ENCODE measurements around the gene SLC8B1.
"Not testable (repeated sequence)": the region's sequence is repeated elsewhere in the genome, so short reads cannot be mapped to it uniquely, and the experiment has no call there.

The SLC8B1 gene

DNA sequence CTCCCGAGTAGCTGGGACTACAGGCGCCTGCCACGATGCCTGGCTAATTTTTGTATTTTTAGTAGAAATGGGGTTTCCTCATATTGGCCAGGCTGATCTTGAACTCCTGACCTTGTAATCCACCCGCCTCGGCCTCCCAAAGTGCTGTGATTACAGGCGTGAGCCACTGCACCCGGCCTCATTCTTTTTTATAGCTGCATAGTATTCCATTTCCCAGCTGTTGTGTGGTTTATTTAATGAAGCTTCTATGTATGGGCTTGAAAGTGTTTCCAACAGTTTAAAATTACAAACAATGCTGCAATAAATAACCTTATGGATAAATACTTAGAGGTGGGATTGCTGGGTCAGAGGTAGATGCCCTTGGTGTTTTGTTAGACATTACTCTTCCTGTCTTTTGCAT, 19.3 kb upstream of the SLC8B1 start:
- not testable (repeated sequence) for DNase-seq

DNA sequence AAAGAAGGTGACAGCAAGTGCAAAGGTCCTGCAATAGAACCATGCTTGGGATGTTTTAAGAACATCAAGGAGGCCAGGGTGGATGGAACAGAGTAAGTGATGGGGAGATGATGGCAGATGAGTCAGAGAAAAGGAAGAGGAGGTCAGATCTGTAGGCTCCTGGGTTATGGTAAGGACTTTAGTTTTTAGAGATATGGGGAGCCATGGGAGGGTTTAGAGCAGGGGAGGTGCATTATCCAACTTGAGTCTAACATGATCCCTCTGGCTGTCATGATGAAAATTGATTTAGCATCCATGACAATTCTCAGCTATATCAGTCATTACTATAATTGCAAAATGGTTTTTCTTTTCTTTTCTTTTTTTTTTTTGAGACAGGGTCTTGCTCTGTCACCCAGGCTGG, 16.2 kb upstream of the SLC8B1 start:
- DNase-seq, result no peak

DNA sequence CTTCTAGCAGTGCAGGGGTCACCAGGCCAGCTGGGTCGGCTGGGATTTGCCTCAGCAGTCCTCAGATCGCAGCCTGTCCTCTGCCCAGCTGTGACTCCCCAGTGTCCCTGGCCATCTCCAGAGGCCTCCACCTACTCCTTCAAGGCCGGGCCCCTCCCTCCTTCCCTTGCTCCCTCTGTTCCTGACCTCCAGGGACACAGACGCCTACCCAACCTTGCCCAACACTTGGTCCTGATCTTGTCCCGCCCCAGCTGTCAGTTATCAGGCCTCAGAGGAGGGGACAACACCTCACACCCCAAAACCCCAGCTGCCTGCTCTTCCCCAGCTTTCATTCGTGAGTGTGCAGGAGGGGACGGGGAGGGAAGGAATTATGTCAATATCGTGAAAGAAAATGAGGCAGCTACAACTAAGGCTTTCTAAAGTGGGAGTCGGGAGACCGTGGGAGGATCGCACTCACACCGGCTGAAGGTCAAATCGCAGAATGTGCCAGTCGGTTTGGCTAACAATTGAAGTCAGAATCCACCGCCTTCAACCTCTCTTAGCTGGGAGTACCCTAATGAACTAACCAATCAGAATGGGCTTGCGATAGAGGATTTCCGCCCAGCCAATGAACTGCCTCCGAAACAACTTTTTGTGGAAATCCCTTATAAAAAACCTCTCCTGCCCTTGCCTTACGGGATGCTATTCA, 14.1 kb upstream of the SLC8B1 start:
- DNase-seq, result no peak

DNA sequence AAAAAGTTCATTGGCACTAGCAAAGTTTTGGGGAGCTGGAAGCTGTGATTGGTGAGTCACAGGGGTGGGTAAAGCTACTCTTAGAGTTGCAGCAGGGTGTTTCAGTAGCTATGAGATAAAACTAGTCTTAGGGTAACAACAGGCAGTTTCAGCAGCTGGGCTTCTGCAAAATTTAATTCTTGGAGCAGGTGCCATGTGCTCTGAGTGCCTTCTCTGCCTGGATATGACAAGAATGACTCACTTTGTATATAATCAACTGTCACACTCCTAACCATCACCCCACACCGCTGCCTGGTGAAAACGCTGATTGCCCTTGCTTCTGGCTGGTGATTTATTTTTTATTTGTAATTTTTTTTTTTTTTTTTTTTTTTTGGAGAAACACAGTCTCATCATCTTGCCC, 13.0 kb upstream of the SLC8B1 start:
- no peak for DNase-seq

DNA sequence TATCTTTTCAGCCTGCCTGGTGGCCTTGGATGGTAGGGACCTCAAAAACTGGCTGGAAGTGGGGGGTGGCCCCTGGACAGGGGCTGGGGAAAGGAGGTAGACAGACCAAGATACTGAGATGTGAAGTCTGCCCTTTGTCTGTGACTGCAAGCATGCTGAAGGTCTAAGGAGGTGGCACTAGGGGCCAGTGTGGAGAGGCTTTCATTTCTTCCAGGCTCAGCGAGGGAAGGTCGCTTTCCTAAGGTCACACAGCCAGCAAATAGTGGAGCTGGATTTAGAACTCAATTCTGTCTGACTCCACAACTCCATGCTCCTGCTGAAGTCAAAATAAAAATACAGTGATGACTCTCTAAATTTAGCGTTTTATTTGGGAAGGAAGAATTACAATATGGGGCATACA, 12.2 kb upstream of the SLC8B1 start:
- no peak for DNase-seq

DNA sequence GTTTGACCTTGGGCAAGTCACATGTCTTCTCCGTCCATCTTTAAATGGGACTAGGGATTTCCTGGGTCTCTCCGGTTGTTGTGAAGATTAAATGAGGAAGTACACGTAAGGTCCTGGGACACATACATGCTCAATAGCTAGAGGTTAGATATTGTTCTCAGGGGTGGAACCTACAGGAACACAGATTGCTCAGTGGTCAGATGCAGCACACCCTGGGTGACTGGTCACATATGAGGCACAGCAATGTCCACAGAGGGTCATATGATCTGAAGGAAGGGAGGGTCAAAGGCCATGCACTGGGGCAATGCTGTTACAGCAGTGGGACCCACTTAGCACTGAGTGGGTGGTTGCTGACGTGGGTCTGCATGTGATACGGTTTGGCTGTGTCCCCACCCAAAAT, 11.4 kb upstream of the SLC8B1 start:
- DNase-seq, result peak; percentile 55 to 71 (median 55)

DNA sequence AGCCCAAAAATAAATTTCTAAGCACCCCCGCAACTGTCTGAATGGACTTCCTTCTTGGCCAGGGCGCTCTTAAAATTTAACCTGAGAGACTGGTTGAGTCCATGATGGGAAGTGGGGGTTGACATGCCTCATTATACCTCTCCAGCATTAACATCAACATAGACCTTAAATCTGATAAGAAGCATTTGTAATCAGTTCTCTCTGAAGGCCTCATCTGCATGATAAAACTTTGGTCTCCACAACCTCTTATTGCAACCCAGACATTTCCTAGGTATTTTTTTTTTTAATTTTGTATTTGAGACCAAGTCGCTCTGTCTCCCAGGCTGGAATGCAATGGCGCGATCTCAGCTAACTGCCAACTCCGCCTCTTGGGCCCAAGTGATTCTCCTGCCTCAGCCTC, 10.4 kb upstream of the SLC8B1 start:
- no peak for DNase-seq

DNA sequence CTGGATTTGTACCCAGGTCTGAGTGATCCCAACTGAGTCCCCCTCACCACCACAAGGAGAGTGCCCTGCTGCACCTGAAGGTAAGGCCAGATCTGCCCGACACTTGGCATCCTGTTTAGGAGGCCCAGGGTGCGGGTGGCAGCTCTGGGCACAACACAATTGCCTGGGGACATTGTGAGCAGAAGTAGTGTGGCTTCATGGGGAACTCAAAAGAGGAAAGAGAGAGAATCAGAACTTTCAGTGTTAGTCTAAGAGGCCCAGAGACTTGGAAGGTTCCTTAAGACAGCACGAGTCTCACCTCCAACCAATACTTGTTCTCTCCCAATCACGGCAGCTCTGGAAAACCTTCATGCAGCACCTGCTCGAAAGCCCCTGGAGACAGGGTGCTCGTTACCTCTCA, 6.6 kb upstream of the SLC8B1 start:
- peak in 1 of 3 donors; percentile 47 for DNase-seq

DNA sequence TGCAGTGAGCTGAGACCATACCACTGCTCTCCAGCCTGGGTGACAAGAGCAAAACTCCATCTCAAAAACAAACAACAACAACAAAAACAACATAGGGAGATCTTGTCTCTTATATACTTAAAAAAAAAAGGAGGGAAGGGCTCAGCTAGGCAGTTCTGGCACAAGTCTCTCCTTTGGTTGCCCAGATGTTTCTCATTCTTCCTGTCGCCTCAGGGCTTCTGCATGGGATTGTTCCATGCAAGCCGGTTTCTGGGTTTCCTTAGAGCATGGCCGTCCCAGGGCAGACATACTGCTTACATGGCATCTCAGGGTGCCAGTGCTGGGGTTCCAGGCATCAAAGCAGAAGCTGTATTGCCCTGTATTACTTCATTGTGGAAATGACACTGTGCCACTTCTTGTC, 5.2 kb upstream of the SLC8B1 start:
- peak in 1 of 3 donors; percentile 40 for DNase-seq

DNA sequence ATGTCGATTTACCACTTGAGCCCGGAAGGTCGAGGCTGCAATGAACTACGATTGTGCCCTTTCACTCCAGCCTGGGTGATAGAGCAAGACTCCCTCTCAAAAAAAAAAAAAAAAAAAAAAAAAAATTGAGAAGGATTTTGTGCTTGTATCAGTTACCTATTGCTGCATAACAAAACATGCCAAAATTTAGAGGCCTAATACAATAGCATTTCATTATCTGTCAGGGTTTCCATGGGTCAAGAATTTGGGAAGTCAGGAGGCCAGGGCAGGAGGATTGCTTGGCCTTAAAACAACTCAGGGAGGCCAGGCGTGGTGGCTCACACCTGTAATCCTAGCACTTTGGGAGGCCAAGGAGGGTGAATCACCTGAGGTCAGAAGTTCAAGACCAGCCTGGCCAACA, 4.6 kb upstream of the SLC8B1 start:
- no peak for DNase-seq

DNA sequence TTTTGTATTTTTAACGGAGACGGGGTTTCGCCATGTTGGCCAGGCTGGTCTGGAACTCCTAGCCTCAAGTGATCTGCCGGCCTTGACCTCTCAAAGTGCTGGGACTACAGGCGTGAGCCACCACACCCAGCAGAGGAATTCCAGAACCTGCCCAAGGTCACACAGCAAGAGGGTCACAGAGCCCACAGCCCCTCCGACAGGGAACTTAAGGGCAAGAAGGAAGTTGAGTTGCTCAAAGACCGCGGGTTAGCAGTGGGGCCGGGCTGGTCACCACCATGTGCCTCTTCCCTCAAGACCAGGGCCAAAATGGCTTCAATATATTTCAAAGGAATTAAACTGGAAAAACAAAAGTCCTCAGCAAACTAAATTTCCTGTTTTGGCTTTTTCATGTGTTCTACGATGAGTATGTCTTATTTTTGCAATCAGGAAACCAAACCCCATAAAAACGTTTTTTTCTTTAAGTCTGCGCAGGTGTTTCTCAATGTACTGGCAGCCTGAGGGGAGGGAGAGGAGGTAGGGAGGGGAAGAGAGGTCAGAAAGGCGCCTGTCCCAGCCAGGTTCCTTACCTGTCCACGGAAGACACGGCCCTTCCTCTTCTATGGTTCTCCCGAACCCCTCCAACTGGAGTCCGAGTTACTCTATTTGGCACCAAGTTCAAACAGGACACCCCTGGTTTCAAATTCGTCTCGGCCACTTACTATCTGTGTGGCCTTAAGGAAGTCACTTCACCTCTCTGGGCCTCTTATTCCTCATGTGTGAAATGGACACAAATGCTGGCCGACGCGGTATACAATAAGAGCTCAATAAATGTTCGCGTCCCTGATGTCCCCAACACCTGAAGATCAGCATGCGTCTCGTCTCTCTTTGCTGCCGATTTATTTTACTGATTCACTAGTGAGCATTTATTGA, 778 bp downstream of the SLC8B1 start:
- peak; percentile 70 to 82 (median 76) for DNase-seq

DNA sequence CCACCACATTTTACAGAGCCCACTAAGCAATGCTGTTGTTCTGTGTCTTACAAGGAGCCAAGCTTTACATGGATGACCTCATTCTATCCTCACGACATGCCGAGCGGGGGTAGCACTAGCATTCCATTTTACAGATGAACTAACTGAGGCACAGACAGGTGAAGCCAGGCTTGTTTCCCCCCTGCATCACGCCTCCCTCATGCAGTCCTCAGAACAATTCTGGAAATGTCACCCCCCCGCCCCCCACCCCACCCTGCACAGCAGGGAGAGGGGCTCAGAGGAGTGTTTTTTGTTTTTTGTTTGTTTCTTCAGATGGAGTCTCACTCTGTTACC, 1.5 kb downstream of the SLC8B1 start:
- no peak for DNase-seq

DNA sequence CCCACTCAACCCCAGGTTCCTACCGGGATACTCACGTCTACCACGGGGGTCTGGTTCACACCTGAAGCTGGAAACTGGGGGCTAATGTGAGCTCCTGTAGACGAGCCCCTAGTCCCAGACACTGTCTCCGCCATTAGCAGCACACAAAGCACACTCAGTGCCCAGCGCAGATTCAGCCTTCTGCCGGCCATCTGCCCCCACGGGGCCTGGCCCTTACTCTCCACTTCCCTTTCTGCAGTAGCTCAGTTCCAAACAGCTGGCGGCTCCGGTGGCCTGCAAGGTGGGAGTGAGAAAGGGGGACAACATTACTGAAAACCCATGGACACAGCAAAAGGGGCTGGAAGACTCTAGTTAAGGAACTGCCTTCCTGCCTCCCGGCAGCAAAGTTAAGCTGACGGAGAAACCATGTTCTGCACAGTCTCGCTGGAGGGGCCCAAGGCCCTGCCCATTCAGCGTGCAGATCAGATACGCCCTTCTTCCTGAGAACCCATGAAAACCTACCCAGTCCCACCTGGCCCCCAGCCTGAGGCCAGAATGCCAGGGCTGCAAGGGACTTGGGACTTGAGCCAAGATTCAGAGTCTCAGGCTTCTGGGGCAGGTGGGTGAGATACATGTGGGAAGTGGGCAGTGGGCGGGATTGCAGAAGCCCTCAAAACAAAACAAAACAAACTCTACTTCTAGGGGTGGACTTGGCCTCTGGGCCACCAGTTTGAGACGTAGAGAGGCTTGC, 2.1 kb downstream of the SLC8B1 start:
- peak; percentile 28 to 54 (median 38) for DNase-seq

DNA sequence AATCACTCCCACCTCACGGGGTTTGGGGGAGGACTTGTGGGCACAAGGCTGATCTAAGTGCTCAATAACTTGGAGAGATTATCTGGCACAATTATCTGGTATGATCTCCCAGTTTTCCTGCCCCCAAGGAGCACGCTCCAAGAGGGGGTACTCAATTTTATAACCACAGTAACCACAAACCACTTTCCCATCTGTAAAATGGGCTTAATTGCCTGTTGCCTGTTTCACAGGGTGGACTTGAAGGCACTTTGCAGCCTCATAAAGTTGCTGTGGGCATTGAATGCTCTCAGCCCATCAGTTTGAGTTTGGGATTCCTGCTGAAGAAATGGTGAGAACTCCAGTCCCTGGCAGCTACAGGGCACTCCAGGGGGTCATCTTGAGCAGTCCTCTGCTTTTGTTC, 4.4 kb downstream of the SLC8B1 start:
- DNase-seq, result no peak

DNA sequence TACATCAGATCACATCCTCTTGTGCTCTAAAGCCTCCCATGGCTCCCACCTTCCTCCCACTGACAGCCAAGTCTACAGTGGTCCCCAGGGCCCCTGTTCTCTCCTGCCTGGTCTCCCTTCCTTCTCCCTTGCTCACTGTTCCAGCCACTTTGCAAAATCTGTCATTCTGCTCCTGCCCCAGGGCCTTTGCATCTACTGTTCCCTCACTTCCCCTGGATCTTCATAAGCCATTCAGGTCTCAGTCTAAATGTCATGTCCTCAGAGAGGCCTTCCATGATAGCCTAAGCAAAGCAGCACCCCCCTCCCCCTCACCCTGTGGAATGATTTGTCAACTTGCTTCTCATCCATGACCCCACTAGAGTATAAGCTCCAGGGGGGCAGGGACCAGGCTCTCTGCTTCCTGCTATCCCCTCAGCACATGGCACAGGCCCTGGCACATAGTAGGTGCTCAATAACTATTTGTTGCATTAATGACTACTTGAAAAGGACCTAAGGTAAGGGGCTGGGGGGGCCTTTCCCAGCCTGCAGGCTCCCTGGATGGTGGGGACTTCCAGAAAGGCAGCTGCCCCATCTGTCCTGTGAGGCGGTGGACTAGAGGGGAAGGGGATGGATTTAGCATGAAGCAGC, 5.0 kb downstream of the SLC8B1 start:
- no peak for DNase-seq

DNA sequence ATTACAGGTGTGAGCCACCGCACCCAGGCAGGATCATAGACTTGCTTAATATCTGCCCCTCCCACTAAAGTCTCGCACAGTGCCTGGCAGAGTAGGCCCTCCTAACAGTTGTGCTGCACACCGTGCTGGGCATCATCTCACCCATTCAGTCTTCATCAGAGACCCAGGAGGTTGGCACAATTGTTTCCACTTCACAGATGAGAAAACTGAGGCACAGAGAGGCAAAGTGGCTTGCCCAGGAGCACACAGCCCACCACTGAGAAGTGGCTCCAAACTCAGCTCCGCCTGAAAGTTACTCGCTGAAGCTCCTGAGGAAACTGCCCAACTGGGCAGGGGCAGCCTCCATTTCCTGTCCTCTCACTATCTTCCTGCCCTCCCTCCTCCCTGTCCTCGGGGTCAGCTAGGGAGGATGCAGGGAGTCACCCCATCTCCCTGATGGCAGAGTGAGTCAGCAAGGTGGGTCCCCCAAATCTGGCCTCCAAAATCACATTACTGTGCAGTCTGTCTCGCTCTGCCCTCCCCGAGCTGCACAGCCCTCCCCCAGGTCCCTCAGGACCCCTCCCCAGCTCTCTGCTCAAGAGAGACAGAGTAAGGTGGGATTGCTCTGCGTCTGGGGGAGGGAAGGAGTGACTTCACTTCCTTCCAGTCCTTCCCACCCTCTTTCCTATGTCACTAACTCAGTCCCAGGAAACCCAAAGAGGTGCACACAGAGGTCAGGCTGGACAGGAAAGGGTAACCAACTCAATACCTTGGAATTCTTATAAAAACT, 5.7 kb downstream of the SLC8B1 start:
- DNase-seq, result no peak

DNA sequence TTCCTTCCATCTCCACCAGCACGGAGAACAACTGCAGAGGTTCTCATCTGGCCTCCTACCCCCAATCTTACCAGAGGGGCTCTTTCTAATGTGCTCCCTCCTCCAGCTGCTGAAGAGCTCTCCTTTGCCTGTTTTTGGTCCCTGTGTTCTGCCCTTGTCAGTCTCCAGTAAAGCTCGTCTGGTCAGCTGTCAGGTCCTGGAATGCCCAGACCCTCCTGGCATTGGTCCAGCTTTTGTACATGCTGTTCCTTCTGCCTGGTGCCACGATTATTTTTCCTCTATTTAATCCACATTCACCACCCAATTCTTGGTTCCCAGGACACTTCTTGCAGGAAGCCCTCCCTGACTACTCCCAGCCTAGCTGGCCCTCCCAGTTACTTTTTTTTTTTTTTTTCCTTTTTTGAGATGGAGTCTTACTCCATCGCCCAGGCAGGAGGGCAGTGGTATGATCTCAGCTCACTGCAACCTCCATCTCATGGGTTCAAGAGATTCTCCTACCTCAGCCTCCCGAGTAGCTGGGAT, 6.5 kb downstream of the SLC8B1 start:
- no peak for DNase-seq

DNA sequence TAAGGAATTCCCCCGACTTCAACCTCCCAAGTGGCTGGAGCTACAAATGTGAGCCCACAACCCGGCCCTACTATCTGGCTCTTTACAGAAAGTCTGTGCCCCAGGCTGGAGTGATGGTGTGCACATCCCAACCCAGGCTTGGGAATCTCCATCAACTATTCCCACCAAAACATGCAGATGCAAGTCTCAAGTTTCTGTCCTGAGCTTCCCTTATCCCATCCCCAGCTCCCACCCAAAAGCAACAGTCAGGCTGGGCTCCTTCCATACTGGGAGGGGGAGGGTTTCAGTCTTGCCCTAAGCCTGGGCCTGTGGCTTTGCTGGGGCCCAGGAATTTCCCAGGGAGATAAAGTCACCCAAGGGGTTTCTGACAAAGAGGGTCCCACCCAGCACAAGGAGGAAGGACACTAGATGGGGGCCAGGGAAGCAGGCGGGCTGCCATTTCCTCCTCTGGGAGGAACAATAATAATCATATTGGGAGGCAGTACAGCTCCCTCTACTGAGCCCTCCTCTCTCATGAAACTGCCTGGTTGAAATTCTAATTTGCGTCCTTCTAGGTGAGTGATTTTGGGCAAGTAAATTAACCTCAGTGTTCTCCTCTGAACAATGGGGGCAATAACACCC, 8.0 kb downstream of the SLC8B1 start:
- DNase-seq, result no peak

DNA sequence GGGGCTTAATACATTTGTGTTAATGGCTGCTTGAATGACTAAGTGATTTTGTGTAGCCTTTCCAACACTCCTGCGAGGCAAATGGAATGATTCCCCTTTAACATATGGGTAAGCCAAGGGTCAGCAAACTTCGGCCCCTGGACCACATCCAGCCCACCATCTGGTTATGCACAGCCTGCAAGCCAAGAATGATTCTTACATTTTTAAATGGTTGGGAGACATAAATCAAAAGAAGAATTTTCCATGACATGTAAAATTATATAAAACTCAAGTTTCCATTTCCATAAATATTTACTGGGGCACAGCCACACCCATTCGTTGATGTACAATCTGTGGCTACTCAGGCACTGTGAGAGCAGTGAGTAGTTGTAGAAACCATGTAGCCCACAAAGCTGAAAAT, 9.0 kb downstream of the SLC8B1 start:
- DNase-seq, result no peak

DNA sequence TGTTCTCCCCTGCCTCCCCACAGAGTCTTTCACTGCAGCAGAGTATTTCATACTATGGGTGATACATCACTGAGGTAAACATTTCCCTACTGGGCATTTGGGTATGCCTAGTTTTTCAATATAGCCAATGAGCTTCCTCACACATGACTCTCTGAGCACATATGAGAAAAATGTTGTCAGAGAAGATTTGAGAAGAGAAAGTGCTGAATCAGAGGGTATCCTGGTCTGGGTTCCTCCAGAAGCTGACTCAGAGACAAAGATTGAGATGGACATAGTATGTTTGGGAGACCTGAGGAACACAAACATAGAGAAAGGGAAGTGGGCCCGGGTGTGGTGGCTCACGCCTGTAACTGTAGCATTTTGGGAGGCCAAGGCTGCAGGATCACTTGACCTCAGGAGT, 12.6 kb downstream of the SLC8B1 start:
- DNase-seq, result peak; percentile 78 to 93 (median 92)

DNA sequence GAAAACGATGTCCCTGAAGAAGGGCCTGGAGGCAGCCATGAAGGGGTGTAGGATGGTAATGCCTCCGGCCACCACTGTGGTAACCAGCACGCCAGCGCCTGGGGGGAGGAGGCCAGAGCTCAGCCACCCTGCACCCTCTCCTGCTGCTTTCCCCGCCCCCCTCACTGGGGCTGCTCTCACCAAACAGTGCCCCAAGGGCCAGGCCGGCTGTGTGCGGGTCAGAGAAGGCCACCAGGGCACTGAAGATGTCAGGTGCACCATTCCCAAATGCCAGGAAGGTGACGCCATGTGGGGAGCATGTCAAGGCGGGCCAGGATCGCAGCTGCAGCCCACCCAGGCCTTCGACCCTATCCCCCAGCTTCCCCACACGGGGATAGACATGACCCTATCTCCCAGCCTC, 14.5 kb downstream of the SLC8B1 start:
- DNase-seq, result no peak

Measured in suppressor macrophage treated with lipopolysaccharide for 1 hour (primary cell).